Measurements from ENCODE around the gene APBB2.
A peak's percentile ranks its signal among the peaks of the same experiment; 100 is the strongest.

Gene APBB2

DNA sequence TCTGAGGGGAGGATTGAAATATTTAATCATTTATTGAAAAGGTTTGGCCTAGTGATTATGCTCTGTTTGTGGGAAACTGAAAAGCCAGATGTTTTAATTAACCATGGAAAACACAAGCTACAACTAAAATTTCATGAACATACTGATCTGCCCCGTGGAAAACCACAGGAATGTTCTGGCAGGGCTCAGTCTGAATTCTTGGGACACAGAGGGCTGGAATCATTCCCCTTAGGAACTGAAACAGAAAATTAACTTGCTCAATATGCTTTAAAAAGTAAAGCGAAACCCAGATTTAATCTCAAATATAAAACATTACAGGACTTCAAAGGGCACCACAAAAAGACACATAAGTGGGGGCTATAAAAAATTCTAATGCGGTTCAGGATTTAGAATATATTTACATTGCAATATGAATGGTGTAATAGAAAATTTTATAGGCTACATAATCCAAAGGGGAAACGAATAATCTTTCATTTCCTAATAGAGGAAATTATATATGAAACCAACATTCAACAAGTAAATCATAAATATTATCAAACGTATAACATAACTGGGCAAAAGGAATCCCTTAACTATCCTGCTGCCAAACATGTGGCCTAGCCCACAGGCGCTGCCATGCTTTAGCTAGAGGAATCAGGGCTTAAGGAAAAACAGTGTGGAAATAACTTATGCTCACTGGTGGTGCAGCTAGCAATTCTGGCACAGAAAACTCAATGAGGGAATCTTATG lies 70.9 kb downstream of the APBB2 start:
- peak overlapping the region; percentile 9 for H3K4me3 ChIP-seq (ENCODE audit: low read depth, low read length)
- TF ChIP-seq CTCF (IDR thresholded peaks at IDR 0.05; ENCODE audit: insufficient read depth, low read length, missing control alignments): no peak
- ChIA-PET CTCF (interaction anchor here (0.9 to 2.5 kb wide), 8 partner anchors 10 to 219 kb away, joined by 3 to 13 read pairs (median 4); partner anchors contain the start of gene APBB2), POLR2A (interaction anchor here (0.9 to 2.7 kb wide), 6 partner anchors 12 to 153 kb away, joined by 3 to 10 read pairs (median 5); partner anchors contain the start of gene UCHL1)
- peak; percentile 85 for DNase-seq (ENCODE audit: low read depth, low spot score)

DNA sequence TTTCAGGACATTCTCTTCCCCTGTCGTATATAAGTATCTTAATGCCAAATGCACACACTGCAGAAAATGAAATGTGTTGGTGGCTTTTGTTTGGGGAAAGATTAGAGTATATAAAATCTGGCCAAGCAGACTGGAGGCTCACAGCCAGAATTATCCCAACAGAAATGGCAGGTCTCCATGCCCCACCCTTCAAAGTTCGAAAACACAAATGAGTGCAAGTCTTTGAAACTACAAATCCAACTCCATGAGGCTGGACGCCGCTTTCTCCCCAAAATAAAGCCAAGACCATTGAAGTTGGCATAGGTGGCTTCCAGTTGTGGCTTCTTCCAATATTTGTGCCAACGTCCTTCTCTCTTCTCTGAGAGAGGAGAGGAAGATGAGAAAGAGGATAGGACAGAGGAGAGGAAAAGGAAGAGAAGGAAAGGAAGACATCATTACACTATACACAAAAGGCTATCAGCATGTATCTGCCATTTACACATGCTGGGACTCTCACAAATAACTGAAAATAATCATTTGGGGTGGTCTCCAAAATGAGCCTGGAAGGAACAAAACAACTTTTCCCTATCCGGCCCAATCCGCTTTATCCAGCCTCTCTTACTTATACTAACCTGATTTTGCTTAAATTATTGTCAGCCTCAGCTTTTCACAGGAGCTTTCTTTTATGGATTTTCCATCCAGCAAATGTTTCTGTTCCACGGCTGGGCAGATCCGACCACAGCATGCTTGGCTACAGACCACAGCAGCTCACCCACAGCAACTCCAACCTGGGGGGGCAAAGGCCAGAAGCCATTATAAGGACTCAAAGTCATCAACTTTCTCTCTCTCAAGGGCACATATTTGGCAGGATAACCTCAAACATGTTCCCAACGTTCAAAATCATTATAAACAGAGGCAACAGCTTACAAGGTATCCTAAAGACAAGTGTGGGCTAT lies 71.7 kb downstream of the APBB2 start:
- POLR2A ChIA-PET: interaction anchor here (0.9 to 2.7 kb wide), 7 partner anchors 13 to 152 kb away, joined by 3 to 10 read pairs (median 5); partner anchors contain the start of gene UCHL1
- no peak for TF ChIP-seq CTCF (IDR thresholded peaks at IDR 0.05; ENCODE audit: insufficient read depth, low read length, missing control alignments)
- no peak overlapping the region; the same call in 1 of the 2 replicates for H3K4me3 ChIP-seq (ENCODE audit: low read depth, low read length)
- CTCF ChIA-PET: interaction anchor here (0.9 to 2.5 kb wide), 4 partner anchors 9 to 218 kb away, joined by 3 to 13 read pairs (median 4); no protein-coding TSS in a partner anchor
- DNase-seq (ENCODE audit: low read depth, low spot score): no peak

DNA sequence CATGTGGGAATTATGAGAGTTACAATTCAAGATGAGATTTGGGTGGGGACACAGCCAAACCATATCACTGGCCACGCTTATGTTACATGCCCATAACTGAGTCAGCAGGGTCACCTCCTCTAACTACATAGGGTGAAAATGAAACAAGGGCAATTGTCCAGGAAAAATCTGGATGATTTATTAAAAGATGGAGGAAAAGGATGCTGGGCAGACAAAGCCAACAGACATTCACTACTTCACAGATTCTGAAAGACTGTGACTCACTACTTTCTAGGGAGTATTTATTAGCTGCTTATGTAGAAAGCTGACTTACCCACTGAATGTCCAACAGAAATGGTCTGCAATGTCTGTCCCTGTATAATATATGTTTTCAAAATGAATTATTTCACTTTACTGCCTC lies 72.4 kb downstream of the APBB2 start:
- CTCF ChIA-PET: no interaction called here
- DNase-seq (ENCODE audit: low read depth, low spot score): no peak
- no peak for TF ChIP-seq CTCF (IDR thresholded peaks at IDR 0.05; ENCODE audit: insufficient read depth, low read length, missing control alignments)
- POLR2A ChIA-PET: interaction anchor here (1.0 to 2.7 kb wide), 3 partner anchors 14 to 63 kb away, joined by 3 to 10 read pairs (median 5); no protein-coding TSS in a partner anchor
- H3K4me3 ChIP-seq (ENCODE audit: low read depth, low read length): no peak overlapping the region

- POLR2A ChIA-PET: no interaction called here
- no peak for DNase-seq (ENCODE audit: low read depth, low spot score)
- no peak for TF ChIP-seq CTCF (IDR thresholded peaks at IDR 0.05; ENCODE audit: insufficient read depth, low read length, missing control alignments)
- H3K4me3 ChIP-seq (ENCODE audit: low read depth, low read length): no peak overlapping the region
- CTCF ChIA-PET: no interaction called here
These were observed 73.9 kb downstream of the APBB2 start for GRCh38 chr4:41140410-41140809.

GRCh38 chr4:41137879-41138278 lies 76.5 kb downstream of the APBB2 start:
- no peak for TF ChIP-seq CTCF (IDR thresholded peaks at IDR 0.05; ENCODE audit: insufficient read depth, low read length, missing control alignments)
- CTCF ChIA-PET: interaction anchor here (0.7 to 1.4 kb wide), 3 partner anchors 12 to 161 kb away, joined by 3 to 4 read pairs (median 3); no protein-coding TSS in a partner anchor
- no peak for DNase-seq (ENCODE audit: low read depth, low spot score)
- POLR2A ChIA-PET: no interaction called here
- H3K4me3 ChIP-seq (ENCODE audit: low read depth, low read length): no peak overlapping the region
